Hindlimb muscle (tissue), 1 donor: ENCODE results near the gene RYK. TPM values are rescaled to one million over a fixed set of nuclear protein-coding genes. Genes with fewer than 3 reads are reported as not detected.
"Not testable (repeated sequence)": the region's sequence is repeated elsewhere in the genome, so short reads cannot be mapped to it uniquely, and the experiment has no call there.

Source experiments
- DNase-seq: peaks from one replicate; pipeline ENCODE4 v3.0.0-alpha.2; 2013
- polyA plus RNA-seq: library from polyadenylated mRNA; unstranded; fragments of 120-200 nt; gene quantifications from one replicate; pipeline ENCODE4 v1.2.1, GENCODE V29; 2013; ENCODE audit not compliant: insufficient read length

RYK gene
- polyA plus RNA-seq, result 52.3 TPM

DNA sequence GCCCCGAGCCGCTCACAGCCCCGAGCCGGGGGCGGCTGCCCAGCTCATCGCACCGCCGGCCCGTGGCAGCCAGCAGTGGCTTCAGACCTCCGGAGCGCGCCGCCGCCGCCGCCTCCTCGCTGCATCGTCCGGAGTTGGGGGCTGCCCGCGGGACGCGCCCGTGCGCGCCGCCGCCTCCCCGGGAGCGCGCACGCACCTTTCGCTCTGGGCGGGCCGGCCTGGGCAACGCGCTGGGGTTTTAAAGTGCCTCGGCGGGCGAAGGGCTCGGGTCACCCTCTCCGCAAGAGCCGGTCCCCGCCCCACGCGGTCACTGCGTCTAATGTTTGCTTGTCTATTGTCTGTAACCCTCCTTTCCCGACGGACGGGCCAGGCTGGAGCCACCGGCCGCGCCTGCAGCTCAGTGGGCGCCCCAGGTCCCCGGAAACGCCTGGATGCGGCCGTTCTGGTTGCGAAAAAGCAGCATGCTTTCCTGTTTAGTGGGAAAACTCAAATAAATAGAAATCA lies at the start of gene RYK:
TSS of gene RYK (minus strand) at position 143 of the 504 bp plus-strand sequence. CDS start 205 bp downstream, outside the sequence.
- peak; percentile 94 for DNase-seq

DNA sequence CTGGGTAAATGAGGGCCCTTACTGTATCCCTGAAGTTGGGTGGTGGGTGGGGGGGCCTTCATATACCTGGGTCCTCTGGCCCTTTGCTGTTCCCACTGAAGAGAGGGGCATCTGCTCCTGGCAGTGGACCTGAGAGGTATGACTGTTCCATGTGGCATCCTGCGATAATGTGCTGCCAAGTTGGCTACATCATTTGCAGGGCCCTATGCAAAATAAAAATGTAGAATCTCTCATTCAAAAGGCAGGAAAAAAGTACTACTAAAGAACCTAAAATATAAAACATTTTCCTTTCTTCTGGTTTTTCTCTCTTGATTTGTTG lies 49.2 kb upstream of the RYK start:
- no peak for DNase-seq

DNA sequence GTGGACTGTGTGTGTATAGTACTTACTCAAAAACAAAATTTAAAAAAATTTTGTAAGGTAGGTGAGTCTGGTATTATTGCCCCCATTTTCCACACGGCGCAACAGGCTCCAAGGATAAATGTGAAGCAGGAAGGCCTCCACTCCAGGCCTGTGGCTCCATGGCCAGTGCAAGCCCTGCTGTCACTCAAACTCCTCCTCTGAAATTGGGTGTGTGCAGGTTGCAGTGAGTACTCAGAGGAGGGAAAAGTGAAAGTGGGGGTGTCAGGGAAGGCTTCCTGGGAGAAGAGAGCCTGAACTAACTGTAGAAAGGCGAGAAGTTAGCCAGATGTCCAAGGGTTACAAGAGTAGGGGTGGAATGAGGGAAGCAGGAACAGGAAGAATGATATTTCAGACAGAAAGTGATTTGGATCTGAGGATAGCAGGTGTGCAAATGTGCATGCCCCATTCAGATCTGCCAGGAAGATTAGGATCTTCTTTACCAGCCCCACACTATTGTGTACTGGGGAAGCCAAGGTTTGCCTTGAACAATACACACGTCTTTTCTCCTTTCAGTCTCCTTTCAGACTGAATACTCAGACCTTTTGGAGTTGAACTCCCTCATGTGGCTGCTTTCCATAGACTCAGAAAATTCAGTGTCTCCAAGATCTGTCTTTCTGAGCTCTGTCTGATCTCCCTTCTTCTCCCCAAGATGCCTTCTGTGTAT lies 48.7 kb upstream of the RYK start:
- DNase-seq, result peak; percentile 44

DNA sequence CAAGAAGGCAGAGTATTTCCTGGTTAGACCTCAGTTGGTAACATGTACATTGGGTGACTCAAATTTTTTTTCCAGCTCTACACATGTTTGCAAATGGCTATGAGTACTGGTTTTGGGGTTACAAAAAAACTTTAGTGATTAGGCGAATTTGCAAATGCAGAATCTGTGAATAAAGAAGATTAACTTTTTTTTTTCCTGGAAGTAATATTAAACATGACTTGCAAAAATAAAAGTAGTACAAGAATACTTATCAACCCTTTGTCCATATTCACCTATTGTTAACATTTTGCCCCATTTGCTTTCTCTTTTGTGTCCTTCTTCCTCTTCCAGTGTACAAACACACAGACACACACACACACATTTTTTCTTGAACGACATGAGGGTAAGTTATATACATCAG lies 47.6 kb upstream of the RYK start:
- DNase-seq, result no peak

DNA sequence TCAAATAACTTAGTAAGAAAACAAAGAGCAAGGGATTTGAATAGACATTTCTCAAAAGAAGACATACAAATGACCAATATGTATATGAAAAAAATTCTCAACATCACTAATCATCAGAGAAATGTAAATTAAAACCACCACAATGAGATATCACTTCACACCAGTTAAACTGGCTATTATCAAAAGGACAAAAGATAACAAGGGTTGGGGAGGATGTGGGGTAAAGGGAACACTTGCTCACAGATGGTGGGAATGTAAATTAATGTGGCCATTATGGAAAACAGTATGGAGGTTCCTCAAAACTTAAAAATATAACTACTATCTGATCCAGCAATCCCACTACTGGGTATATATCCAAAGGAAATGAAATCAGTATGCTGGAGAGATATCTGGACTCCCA lies 46.0 kb upstream of the RYK start:
- DNase-seq, result no peak

DNA sequence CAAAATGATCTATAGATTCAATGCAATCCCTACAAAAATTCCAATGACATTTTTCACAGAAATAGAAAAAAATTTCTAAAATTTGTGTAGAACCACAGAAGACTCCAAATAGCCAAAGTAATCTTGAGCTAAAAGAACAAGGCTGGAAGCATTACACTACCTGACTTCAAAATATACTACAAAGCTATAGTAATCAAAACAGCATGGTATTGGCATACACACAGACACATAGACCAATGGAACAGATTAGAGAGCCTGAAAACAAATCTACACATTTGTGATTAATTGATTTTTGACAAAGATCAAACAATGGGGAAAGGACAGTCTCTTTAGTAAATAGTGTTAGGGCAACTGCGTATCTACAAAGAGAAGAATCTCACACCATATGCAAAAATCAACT lies 45.3 kb upstream of the RYK start:
- no peak for DNase-seq

DNA sequence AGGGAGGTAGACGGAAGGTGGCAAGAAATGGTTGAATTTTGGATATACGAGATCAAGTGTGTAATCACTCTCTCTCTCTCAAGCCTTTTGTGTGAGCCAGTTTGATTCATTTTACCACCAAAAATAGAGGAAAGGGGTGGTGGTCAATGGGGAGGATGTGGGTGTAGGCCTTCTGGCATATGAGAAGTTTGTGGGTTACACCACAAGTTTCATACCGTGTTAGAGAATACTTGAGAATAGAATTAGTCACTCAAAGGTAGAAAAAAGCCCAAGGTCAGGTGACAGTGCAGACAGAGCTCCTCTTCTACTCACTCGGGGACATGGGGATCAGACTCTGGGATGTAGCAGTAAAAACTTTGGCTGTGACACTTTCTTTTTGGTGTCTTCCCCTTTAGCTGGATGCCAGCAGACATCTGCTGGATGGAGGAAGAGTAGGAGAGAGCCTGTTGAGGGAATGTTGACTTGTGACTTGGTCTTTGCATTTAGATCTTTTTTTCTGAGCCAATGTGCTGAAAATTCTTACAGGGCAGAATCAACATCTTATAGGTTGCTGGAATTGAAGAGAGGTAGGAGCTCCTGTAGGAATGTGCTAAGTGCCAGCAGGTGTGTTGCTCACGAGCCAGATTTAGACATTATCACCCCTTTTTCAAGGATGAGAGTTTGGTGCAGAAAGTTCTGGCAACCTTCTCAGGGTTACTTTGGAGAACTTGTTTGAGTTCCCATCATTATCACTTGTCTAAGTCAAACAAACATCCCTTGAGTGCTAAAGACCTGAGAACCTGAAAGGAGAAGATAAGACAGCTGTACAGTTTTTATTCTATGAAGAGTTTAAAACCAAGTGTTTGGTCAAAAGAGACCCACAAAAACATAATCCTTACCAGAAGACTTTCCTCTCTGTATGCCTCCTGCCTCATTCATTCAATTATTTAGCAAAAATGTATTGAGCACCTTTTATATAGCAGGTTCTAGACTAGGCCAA lies 43.9 kb upstream of the RYK start:
- DNase-seq, result no peak

DNA sequence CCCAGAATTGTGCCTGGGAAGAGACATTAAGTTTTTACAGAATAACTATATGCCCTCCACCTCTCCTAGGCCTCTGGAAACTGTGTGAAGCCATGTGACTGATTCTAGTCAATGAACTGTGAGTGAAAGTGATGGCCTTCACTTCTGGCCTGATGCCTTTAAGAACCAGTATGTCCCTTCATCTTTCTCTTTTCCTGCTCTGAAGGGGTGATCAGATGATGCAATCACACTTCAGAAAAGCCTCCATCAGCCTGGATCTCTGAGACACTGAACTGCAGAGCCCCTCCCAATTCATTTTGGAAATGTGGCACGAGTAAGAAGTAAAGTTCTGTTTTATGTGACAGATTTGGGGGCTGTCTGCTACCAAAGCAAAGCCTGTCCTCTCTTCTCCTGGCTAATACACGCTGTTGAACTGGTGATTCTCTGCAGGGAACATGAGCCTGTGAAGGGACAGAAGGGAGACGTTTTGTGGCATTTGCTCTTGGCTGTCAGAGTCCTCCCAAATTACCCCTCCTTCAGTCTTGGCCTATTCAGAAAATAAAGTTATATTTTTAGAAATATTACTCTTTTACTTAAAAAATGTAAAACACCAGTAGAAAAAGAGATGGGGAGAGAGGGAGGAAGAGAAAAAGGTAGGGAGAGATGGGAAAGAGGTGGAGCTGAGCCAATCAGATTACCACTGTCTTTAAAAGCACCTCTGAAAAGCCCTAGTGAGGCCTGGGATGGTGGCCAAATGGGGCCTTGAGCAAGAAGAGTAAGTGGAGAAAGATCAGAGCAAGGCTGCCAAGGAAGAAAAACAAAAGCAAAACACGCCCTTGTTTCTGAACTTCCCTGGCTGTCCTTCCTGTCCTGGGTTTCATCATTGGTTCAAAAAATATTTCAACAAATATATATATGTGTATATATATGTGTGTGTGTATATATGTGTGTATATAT lies 40.9 kb upstream of the RYK start:
- peak; percentile 57 for DNase-seq

DNA sequence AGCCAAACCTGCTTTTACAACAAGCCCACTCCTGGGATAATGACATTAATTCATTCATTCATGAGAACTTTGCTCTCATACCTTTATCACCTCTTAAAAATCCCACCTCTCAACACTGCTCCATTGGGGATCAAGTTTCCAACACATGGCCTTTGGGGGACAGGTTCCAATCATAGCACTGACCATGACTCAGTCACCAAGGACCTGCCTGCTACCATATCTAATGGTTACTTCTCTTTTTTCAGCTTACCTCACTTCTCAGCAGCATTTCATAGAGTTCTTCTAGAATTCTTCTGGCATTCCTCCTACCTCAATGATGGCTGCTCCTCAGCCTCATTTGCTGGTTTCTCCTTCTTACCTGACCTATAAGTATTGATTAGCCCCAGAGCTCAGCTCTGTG lies 36.9 kb upstream of the RYK start:
- DNase-seq, result no peak

DNA sequence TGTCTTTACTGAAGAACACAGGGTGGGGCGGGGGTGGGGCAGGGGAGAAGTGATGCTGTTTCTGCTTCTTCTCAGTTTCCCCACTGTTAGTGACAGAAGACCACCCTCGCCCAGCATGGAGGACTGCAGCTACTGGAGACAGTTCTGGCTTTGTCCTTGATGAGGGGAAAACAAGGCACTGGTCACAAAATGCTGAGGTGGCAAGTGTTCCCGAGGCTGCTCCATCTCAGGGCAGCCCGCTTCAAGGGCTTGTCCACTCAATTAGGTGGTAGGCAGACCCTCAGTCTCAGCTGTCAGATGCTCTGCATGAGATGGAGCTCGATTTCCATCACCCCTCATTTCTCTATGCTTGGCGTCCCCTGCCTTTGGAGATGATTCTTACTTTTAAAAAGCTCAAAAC lies 33.8 kb upstream of the RYK start:
- no peak for DNase-seq

DNA sequence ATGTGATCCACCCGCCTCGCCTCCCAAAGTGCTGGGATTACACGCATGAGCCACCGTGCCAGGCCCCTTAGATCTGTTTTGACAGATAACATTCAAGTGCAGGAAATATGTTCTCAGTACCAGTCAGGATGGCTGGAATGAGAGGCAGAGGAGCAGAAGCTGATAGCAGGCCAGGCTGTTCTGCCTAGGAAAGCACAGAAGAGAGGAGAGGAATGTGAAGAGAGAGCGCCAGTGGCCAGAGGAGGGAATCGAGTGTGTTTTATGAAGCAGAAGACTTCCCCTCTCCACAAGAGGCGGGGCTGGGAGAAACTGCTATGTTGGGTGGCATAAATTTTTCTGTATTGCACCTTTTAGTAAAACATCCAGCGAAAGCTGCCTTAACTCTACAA lies 32.0 kb upstream of the RYK start:
- DNase-seq, result no peak

DNA sequence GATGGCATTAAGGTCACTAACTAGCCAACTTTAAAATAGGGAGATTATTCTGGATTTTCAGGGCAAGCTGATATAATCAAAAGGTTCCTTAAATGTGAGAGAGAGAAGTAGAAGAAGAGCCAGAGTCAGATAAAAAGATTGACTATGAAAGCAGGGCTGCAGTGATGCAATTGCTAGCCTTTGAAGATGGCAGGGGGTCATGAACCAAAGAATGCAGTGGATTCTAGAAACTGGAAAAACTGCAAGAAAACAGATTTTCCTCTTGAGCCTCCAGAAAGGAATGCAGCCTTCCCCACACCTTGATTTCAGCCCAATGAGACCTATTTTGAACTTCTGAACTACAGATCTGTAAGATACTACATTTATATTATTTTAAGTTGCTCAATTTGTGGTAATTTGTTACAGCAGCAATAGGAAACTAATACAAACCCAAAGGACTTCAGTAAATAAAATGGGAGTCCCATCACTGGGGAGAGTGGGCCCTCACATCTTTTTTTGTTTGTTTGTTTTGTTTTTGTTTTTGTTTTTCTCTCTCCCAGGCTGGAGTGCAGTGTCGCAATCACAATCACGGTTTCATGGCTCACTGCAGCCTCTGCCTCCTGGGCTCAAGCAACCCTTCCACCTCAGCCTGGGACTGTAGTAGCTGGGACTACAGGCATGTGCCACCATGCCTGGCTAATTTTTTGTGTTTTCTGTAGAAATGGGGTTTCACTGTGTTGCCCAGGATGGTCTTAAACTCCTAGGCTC lies 31.4 kb upstream of the RYK start:
- no peak for DNase-seq

DNA sequence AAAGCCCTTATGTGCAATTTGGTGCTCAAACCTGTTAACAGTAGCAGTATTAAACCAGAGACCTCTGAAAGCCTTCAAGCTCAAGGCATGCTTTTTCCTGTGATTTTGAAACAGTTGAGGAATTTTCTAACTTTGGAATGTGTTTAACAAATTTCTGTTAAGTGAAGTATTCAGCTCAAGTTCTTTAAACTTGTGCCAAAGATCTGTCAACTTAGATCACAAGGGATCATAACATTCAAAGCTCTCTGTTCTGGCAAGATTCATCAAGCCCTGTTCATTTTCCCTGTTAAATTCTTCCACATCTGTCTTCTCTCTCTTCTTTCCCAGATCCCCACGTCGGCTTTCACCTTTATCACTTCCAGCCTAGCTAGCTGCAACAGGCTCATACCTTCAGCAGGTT lies 28.8 kb upstream of the RYK start:
- no peak for DNase-seq

DNA sequence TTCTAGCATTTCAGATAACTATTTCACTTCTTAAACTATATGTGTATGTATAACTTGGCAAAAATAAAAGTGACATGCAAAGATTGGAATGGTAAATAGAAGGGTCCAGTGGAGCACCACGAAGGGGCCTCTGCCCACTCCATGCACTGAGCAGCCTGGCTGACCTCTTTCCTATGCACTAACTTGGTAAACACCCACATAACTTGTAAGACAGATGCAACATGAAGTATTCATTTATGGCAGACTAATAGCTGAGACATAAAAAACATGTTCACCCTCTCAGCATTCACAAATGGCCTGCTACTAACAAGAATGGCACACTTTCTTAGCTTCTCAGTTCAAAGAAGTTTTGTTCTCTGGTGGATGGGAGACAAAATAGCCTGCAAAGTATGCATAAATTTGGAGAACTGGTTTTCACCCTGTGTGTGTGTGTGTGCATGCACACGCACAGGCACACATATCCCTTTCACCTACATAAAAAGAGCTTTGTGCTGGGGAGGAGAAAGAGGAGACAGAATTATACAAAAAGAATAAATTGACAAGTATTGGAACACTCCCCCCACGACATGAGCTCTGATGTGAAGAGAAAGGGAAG lies 26.5 kb upstream of the RYK start:
- DNase-seq, result no peak

DNA sequence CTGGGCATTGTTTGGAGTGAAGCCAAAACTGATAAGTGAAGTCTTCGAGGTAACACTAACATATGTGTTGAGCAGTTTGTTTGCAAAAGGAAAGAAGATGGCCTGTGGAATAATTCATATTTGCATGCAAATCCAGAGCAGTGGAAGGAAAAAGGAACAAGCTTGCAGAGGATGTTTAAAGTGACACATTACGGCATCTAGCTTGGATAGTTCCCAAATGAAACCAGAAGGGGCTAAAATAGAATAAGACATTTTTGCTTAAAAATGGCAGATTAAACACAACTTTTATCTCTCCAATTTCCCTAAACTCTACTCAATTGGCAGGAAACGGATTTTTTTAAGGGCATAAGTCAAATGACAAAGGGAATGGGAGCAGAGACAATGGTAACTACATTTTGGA lies 25.4 kb upstream of the RYK start:
- no peak for DNase-seq

DNA sequence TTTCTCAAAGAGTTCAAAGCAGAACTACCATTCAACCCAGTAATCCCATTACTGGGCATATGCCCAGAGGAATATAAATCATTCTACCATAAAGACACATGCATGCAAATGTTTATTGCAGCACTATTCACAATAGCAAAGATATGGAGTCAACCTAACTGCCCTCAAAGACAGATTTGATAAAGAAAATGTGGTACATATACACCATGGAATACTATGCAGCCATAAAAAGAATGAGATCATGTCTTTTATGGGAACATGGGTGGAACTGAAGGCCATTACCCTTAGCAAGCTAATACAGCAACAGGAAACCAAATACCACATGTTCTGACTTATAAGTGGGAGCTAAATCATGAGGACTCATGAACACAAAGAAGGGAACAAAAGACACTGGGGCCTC lies 24.5 kb upstream of the RYK start:
- DNase-seq, result not testable (repeated sequence)

DNA sequence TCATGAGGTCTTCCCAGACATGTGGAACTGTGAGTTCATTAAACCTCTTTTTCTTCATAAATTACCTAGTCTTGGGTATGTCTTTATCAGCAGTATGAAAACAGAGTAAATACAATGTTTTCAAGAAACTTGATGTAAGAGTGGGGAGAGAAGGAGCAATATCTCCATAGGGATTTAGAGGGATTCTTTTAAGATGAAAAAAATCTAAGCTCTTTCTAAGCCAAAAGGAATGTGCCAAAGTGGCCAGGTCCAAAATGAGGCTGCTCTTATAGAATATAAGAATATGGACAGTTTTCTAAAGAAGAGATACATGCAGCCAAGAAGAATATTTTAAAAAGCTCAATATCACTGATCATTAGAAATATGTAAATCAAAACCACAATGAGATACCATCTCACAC lies 23.9 kb upstream of the RYK start:
- no peak for DNase-seq

DNA sequence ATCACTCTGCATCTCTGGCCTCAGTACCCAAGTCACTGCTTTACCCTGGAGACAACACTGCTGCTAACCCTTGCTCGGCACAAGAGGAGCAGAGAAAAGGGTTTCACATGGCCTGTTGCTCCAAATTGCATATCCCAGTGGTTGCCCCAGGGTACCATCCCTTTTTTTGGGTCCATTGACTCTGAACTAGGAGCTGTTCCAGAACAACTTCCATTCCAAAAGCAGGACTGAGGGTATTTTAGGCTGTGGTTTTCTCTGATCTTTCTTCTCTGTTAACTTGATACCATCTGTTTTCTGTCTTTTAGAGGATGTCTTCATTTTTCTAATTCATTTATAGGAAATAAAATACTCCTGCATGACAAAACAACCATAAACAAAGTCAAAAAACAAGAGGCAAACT lies 17.3 kb upstream of the RYK start:
- no peak for DNase-seq

DNA sequence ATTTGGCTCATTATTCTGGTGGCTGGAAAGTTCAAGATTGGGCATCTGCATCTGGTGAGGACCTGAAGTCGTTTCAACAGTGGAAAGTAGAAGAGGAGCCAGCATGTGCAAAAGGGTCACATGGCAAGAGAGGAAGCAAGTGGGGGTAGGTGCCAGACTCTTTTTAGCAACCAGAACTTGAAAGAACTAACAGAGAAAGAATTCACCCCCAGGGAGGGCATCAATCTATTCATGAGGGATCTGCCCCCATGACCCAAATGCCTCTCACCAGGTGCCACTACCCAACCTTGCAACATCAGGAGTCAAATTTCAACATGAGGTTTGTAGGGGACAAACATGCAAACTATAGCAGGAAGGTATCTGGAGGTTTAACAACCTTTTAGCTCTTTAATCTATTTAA lies 10.3 kb upstream of the RYK start:
- DNase-seq, result no peak

DNA sequence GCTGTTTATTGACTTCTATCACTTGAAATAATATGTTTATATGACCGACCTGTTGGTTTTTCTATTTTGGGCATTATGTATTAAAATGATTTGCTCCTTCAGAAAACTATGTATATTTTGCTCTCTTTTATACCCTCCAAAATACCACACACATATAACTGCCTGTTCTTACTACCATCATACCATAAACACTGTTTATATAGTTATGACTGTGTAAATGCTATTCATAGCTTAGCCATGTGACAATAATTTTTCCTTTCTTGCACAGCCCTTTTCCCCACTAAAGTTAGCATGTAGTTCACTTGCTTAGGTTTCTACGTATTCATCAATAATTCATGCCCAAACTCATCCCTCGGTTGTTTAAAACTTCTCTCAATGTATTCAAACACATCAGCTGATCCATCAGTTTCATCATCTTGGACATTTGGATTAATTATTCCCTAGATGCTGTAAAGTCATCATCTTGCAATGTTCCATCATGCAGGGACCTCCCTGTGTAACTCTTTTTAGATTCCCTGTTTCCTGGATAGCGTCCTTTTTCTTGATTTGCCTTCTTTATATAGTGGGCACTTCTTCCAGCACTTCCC lies 8.2 kb upstream of the RYK start:
- DNase-seq, result no peak

DNA sequence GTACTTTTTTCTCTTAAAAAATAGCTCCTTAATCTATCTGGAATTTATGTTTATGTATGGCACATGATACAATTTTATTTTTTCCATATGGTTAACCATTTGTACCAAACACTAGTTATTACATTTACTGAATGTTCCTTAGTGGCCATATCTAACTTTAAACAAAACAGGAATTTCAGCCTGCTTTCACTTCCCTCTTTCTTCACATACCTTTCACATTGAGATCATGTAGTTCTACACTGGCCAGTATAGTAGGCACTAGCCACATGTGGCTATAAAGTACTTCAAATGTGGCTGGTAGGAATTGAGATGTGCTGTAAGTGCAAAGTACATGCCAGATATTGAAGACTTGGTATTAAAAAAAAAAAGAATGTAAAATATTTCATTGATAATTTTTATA lies 4.7 kb upstream of the RYK start:
- no peak for DNase-seq
